ENCODE results near the gene SLC31A2. TPM values are rescaled to one million over a fixed set of nuclear protein-coding genes. Genes with fewer than 3 reads are reported as not detected.

SLC31A2 gene
- total and polyA plus RNA-seq, 2 donors (not counting 1 experiment from before 2014, with no cell fraction given), result 0.67 to 2.3 TPM

DNA sequence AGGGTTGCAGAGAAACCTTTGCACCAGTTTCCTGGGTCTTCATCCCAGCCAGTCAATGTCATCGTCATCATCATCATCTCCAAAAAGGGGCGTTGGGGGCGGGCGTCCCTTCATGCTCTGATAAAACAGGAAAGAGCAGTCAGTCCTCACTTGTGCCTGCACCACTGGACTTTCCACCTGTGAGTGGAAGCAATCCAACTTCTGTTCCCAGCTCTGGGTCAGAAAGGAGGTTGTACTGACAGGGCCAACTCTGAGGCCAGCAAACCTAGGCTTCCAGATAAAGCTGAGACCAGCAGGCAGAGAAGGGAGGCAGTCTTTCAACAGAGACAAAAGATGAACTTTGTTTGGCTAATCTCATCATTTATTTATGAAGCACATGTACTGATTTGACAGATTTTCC is 15.2 kb downstream of the SLC31A2 start:
- Histone ChIP-seq H3K27ac (ENCODE audit: low read length in 2 of 2) (no peak overlapping the region), H2AFZ (ENCODE audit: insufficient read depth, low read depth, low read length, poor library complexity, severe bottlenecking) (no peak overlapping the region), H3K4me3 (ENCODE audit: control extremely low read depth in 1 of 5, extremely low read depth in 1 of 5, insufficient read depth in 1 of 5, low read depth in 2 of 5, low read length in 4 of 5) (no peak overlapping the region), H4K20me1 (ENCODE audit: control insufficient read depth, insufficient read depth, low read length, poor library complexity, severe bottlenecking) (no peaks in the 10 kb centered on the region), H3K9ac (ENCODE audit: low read length) (no peak overlapping the region), H3K9me3 (ENCODE audit: control extremely low read depth in 1 of 3, control insufficient read depth in 2 of 3, insufficient read depth in 1 of 3, low read length in 2 of 3) (no peaks in the 10 kb centered on the region), H3K79me2 (ENCODE audit: control insufficient read depth, insufficient read depth, low read length) (no peaks in the 10 kb centered on the region), H3K4me2 (replicated peaks; ENCODE audit: low read depth, low read length, poor library complexity, severe bottlenecking) (no peak overlapping the region), H3K27me3 (replicated peaks in 1 of 4; ENCODE audit: control extremely low read depth in 1 of 4, control insufficient read depth in 3 of 4, insufficient read depth in 4 of 4, low read length in 3 of 4) (no peaks in the 10 kb centered on the region), H3K4me1 (ENCODE audit: control insufficient read depth in 2 of 2, insufficient read depth in 2 of 2, low read length in 2 of 2) (no peaks in the 10 kb centered on the region), H3K36me3 (replicated peaks in 1 of 2; ENCODE audit: control extremely low read depth in 1 of 2, control insufficient read depth in 1 of 2, extremely low read depth in 1 of 2, insufficient read depth in 2 of 2, low read length in 1 of 2) (peaks cover 8 to 85% of the 10 kb centered on the region in 2 experiments)
- ATAC-seq (ENCODE audit: low read depth) (no peak), DNase-seq (no peak)
- WGBS (ENCODE audit: insufficient coverage), result 95% methylated on average over 4 of the region's 4 CpGs
- Mint-ChIP-seq H3K27me3 (no peaks in the 10 kb centered on the region), H3K4me3 (no peak overlapping the region), H3K27ac (no peak overlapping the region), H3K9me3 (ENCODE audit: insufficient read depth) (no peaks in the 10 kb centered on the region), H3K4me1 (no peaks in the 10 kb centered on the region)
- CTCF ChIA-PET, result no interaction called here
- intact Hi-C loops (cut with micrococcal nuclease), result no loop called here
- TF ChIP-seq, protein P1, sequence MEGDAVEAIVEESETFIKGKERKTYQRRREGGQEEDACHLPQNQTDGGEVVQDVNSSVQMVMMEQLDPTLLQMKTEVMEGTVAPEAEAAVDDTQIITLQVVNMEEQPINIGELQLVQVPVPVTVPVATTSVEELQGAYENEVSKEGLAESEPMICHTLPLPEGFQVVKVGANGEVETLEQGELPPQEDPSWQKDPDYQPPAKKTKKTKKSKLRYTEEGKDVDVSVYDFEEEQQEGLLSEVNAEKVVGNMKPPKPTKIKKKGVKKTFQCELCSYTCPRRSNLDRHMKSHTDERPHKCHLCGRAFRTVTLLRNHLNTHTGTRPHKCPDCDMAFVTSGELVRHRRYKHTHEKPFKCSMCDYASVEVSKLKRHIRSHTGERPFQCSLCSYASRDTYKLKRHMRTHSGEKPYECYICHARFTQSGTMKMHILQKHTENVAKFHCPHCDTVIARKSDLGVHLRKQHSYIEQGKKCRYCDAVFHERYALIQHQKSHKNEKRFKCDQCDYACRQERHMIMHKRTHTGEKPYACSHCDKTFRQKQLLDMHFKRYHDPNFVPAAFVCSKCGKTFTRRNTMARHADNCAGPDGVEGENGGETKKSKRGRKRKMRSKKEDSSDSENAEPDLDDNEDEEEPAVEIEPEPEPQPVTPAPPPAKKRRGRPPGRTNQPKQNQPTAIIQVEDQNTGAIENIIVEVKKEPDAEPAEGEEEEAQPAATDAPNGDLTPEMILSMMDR (IDR thresholded peaks at IDR 0.05), result no peak
- TF ChIP-seq EZH2 (IDR thresholded peaks at IDR 0.05; ENCODE audit: borderline replicate concordance, insufficient read depth, low read depth, low read length, poor library complexity, severe bottlenecking), result no peak
- POLR2A ChIA-PET, result no interaction called here

DNA sequence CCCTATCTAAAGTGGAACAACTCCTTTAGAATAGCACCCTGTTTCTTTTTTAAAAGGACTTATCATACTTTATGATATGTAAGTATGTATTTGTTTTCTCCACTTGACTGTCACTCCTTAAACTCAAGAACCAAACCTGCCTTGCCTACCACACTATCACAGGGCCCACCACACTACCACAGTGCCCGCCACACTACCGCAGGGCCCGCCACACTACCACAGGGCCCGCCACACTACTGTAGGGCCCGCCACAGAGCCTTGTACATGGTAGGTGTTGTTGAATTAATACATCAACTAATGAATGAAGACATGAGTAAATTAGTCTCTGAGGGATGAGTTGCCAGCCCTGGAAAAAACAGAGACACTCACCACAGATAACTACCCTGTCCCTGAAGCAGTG is 18.0 kb downstream of the SLC31A2 start:
- H3K27me3 ChIP-seq (replicated peaks in 1 of 4; ENCODE audit: control extremely low read depth in 1 of 4, control insufficient read depth in 3 of 4, insufficient read depth in 4 of 4, low read length in 3 of 4), result no peaks in the 10 kb centered on the region
- no peak overlapping the region for H3K9ac ChIP-seq (ENCODE audit: low read length)
- no peaks in the 10 kb centered on the region for H3K27me3 Mint-ChIP-seq
- intact Hi-C loops (cut with micrococcal nuclease), result no loop called here
- H3K9me3 Mint-ChIP-seq (ENCODE audit: insufficient read depth), result peaks cover 7% of the 10 kb centered on the region
- TF ChIP-seq EZH2 (IDR thresholded peaks at IDR 0.05; ENCODE audit: borderline replicate concordance, insufficient read depth, low read depth, low read length, poor library complexity, severe bottlenecking), result no peak
- TF ChIP-seq, protein P1 (IDR thresholded peaks at IDR 0.05), result no peak
- H3K4me1 Mint-ChIP-seq, result no peaks in the 10 kb centered on the region
- H3K36me3 ChIP-seq (replicated peaks in 1 of 2; ENCODE audit: control extremely low read depth in 1 of 2, control insufficient read depth in 1 of 2, extremely low read depth in 1 of 2, insufficient read depth in 2 of 2, low read length in 1 of 2), result peaks cover 12 to 91% of the 10 kb centered on the region in 2 experiments
- no peaks in the 10 kb centered on the region for H3K4me1 ChIP-seq (ENCODE audit: control insufficient read depth in 2 of 2, insufficient read depth in 2 of 2, low read length in 2 of 2)
- no peak overlapping the region for H3K27ac ChIP-seq (ENCODE audit: low read length in 2 of 2)
- ChIA-PET POLR2A (no interaction called here), CTCF (no interaction called here)
- H4K20me1 ChIP-seq (ENCODE audit: control insufficient read depth, insufficient read depth, low read length, poor library complexity, severe bottlenecking), result no peaks in the 10 kb centered on the region
- no peak overlapping the region for H3K4me3 Mint-ChIP-seq
- ATAC-seq (ENCODE audit: low read depth) (no peak), DNase-seq (no peak)
- H3K4me2 ChIP-seq (replicated peaks; ENCODE audit: low read depth, low read length, poor library complexity, severe bottlenecking), result no peak overlapping the region
- no peak overlapping the region for H3K4me3 ChIP-seq (ENCODE audit: control extremely low read depth in 1 of 5, extremely low read depth in 1 of 5, insufficient read depth in 1 of 5, low read depth in 2 of 5, low read length in 4 of 5)
- H2AFZ ChIP-seq (ENCODE audit: insufficient read depth, low read depth, low read length, poor library complexity, severe bottlenecking), result no peak overlapping the region
- H3K27ac Mint-ChIP-seq, result no peak overlapping the region
- no CpG with 5 or more reads among the region's 5 CpGs for WGBS (ENCODE audit: insufficient coverage)
- no peaks in the 10 kb centered on the region for H3K79me2 ChIP-seq (ENCODE audit: control insufficient read depth, insufficient read depth, low read length)
- H3K9me3 ChIP-seq (ENCODE audit: control extremely low read depth in 1 of 3, control insufficient read depth in 2 of 3, insufficient read depth in 1 of 3, low read length in 2 of 3), result peaks cover 0 to 3% (median 2%) of the 10 kb centered on the region in 3 donors
